HUES48 (cell line): ENCODE results near the gene MUC2.

ENCODE experiments used
- H3K27ac ChIP-seq: one replicate; pipeline ENCODE4 v1.7.0; 2013; ENCODE audit warnings: low read depth, low read length, inconsistent platforms
- H3K27me3 ChIP-seq: 2 replicates; pipeline ENCODE4 v1.6.1; 2013; ENCODE audit warnings: mild to moderate bottlenecking, low read length; ENCODE audit not compliant: control insufficient read depth, insufficient read depth
- H3K36me3 ChIP-seq: 2 replicates; pipeline ENCODE4 v1.6.1; 2013; ENCODE audit warnings: low read length; ENCODE audit not compliant: control insufficient read depth, insufficient read depth
- H3K4me1 ChIP-seq: 2 replicates; pipeline ENCODE4 v1.6.1; 2013; ENCODE audit warnings: mild to moderate bottlenecking, low read length; ENCODE audit not compliant: control insufficient read depth, insufficient read depth
- H3K4me3 ChIP-seq: 2 replicates; pipeline ENCODE4 v1.5.1; 2013; ENCODE audit warnings: mild to moderate bottlenecking, low read depth, low read length
- H3K9ac ChIP-seq: 2 replicates; pipeline ENCODE4 v1.6.1; 2013; ENCODE audit warnings: mild to moderate bottlenecking, low read depth, low read length, moderate library complexity
- H3K9me3 ChIP-seq: 2 replicates; pipeline ENCODE4 v1.6.1; 2013; ENCODE audit warnings: low read length; ENCODE audit not compliant: control insufficient read depth, insufficient read depth

MUC2 gene

GRCh38 chr11:1123970-1124369 lies 49.3 kb downstream of the MUC2 start:
- H3K27me3 ChIP-seq: no peaks in the 10 kb centered on the region
- no peak overlapping the region for H3K27ac ChIP-seq
- no peaks in the 10 kb centered on the region for H3K4me1 ChIP-seq
- H3K36me3 ChIP-seq: no peaks in the 10 kb centered on the region
- H3K9ac ChIP-seq: no peak overlapping the region
- H3K9me3 ChIP-seq: no peaks in the 10 kb centered on the region; the same call in 1 of the 2 replicates
- no peak overlapping the region for H3K4me3 ChIP-seq
